DOHH2 (cell line): ENCODE data around the gene PLCXD3.

Source experiments
- CTCF ChIP-seq: fragments of 200-600 bp; sonication (generic); IDR thresholded peaks from one replicate; pipeline ENCODE4 v1.5.1; 2014; ENCODE audit warnings: antibody characterized with exemption, mild to moderate bottlenecking, low read depth, low read length; ENCODE audit not compliant: poor library complexity, severe bottlenecking
- EZH2phosphoT487 ChIP-seq: fragments of 200-600 bp; sonication (generic); IDR thresholded peaks from 2 replicates; pipeline ENCODE4 v1.6.1; 2017; ENCODE audit warnings: borderline replicate concordance, mild to moderate bottlenecking, antibody characterized with exemption, low read length, moderate library complexity, mixed read lengths

DNA sequence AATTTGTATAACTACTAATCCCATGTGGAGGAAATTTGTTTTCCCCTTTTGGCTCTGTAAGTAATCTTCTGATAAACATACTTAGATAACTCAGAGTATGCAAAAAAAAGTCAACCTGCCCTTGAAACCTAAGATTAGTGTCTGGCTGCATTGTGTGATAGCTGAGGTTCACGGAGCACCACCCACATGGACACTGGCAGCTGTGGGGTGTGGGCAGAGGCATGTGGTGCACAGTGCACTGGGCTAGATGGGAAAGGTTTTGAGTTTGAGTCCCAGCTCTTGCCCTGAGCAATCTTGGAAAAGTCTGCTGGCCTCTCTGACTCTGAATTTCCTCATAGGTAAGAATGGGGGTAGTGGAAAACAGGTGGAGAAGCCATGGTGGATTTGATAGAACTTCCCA, 75.1 kb downstream of the PLCXD3 start:
- TF ChIP-seq CTCF = no peak
- no peak for TF ChIP-seq EZH2phosphoT487
